ENCODE data around the gene ARMC5.

GRCh38 chr16:31421587-31421986 lies 37.7 kb upstream of the ARMC5 start:
- TF ChIP-seq CTCF (IDR thresholded peaks at IDR 0.05): no peak
- no peak for TF ChIP-seq POLR2A (IDR thresholded peaks at IDR 0.05)
